ENCODE measurements around the gene KMO.

The KMO gene

DNA sequence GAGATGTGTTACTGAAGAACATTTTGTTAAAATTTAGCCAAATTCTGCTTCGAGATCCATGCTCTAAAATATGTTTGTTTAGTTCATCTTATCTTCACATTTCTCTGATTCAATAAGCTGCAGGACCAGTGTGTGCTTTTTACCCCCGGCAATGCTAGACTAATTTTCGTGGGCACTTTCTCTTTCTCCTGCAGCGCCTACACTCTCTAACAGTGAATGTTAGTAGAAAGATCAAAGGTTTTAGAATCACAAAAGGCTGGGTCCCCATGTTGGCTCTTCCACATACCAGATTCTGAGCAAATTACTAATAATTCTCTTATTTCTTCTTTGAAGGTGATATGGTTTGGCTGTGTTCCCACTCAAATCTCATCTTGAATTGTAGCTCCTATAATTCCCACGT lies 99.5 kb downstream of the KMO start:
- DNase-seq = no peak

DNA sequence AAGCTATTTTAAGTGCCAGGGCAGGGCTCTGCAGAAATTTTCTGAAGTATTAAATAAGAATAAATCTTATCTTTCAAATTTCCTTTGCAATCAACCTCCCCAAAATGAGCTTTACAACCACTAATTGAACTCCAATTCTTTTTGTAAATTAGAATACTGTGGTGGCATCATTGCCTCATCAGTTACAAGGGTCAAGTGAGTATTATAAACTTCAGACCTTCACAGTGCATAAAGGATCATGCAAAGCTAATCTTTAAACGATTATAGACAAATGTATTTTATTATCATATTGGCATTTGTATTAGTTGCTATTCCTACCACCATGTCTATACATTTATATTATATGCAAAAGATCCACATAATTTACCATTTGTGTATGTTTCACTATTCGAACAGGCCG lies 100.8 kb downstream of the KMO start:
- DNase-seq = no peak

DNA sequence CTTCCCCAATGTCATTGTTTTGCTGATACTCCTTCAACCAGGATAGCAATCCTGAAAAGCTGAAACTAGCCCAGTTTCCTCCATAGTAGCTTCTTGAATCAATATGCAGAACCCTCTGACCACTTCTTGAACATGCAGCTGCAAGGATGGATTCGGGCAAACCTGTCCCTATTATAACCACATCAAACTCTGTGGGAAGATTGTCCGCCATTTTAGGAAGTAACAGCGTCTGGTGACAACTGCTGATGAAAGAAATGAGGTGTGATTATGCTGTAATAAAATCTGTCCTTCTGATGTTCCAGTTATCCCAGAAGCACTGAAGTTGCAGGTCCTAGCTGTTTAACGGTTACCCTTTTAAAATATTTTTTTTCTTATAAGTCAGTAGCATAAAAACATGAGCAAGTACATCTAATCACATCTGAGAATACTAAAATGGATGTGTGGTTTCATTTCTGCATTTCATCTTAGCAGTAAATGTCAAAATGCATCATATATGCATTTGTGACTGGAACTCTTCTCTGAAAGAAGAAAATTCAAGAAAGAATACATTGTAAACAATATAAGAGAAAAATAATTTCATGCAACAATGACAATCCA lies 103.5 kb downstream of the KMO start:
- no peak for DNase-seq

DNA sequence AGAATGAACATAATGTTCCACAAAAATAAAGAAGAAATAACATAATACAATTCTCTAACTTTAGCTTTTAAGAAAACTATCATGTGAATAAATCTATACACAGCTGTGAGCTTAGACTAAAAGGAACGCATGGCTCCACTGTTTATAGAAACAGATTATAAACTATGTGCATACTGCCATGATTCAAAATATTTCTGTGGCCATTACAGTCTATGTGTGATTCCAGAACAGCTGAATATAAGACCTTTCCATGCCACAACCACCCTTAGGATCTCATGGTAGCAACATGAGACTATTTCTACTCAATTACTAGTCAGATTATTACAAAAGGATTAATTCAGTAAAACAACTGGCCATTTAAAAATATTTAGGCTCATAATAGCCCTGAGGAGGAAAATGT lies 104.1 kb downstream of the KMO start:
- no peak for DNase-seq

DNA sequence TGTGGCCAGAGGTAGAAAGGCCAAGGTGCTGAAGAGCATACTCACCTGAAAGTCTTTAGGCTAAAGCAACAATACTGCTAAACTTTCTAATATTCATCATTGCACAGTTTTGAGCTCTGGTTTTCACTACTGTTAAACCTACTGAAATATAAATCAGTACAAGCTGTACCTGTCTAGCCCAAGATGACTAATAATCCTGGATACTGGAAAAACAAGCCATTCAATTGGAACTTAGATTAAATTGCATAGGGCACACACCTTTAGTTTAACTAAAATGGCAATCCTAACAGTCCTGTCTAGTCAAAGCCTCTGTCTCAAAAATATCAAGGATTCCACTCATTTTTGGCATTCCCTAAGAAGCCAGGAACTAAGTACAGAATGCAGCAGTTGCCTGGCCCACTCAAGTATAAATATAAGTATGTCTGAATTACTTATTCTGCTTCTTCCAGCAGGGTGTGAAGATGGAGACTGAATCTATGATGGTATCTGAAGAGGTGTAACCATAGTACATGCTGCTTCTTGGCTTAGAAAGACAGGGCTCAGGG lies 104.9 kb downstream of the KMO start:
- DNase-seq = no peak

DNA sequence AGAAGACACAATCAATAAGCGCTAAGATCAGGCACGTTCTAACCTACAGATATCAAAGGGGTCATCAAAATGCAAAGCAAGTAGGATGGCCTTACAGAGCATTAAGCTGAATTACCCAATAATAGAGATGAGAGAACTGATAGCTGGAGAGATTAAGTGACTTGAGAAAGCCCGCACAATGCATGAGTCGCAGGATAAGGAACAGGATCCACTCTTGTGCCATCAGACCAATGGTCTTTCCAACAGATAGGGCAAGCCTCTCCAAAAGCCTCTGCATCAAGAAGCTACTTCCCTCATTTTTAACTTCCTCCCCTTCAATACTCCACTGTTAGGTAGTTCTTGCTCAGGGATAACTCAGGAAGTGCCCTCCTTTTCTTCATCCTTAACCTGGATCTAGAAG lies 105.4 kb downstream of the KMO start:
- DNase-seq = no peak

DNA sequence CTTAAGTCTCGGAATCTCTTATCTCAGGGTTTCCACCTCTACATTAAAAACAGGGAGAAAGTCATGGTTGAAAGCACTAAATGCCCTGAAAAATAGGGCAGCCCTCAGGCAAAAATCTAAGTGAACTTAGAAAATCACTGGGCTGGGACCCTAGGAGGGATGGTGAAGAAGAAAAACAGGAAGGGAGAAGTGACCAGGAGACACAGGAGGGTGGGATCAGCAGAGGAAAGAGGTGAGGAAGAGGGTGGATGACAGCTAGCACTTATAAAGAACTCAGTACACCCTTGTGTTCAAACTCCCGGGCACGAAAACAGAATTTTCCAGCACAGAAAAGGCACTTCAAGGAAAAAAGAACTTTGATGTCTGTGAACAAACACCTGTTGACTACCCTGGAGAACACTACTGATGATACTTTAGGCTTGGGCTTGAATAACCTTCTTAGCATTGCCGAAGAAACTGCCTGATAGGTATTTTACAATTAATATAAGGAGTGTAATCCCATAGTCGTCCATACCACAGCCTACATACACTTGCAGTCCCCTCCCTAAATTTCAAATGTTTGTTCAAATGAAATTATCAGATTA lies 106.0 kb downstream of the KMO start:
- DNase-seq = no peak

DNA sequence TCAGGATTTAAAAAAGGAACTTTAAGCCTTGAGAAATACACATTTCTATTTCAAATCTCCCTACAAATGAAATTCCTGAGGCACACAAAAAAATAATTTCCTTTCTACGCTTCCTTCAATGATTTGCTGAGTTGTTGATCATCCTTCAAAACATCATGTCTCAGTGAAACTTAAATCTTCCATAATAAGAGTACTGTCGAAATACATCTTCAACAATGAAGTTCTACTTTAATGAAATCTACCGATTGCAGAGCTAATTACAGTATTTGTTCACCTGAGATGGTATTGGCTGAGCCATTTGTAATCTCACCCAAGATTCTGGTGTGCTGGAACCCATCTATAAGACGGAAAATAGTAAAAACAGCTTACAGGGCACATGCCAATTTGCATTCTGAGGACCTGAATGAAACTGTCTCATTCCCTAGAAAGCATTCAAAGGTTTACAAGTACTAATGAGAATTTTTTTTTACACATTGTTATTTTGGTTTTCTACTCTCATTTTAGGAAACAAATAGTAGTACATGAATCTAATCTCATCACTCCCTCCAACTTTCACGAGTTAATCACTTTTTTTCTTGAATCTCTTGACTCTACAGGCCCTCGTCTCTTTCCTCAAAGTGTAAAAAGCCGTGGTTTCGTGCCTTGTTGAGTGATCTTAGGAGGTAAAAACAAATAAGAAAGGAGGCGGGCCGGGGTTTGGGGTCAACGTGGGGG lies 106.9 kb downstream of the KMO start:
- DNase-seq = no peak

DNA sequence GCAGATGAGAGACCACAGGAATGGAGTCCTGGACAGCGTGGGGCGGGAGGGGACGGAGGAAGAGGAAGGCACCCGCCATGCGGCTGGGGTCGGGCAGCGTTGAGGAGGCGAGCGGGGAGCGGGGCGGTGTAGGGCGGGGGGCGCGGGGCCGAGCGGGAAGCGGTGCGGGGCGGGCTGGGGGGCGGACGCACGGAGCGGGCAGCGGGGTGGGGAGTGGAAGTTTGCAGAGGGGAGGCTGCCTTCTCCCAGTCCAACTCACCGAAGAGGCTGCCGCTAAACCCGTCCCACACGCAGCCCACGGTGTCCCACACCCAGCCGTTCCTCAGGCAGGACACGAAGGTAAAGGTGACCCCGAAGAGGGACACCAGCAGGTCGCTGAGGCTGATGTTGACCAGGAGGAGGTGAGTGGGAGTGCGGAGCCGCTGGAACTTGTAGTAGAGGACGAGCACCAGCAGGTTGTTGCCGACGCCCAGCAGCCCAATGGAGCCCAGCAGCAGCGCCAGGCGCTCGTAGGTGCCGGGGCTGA lies 107.5 kb downstream of the KMO start:
- peak; percentile 51 for DNase-seq

DNA sequence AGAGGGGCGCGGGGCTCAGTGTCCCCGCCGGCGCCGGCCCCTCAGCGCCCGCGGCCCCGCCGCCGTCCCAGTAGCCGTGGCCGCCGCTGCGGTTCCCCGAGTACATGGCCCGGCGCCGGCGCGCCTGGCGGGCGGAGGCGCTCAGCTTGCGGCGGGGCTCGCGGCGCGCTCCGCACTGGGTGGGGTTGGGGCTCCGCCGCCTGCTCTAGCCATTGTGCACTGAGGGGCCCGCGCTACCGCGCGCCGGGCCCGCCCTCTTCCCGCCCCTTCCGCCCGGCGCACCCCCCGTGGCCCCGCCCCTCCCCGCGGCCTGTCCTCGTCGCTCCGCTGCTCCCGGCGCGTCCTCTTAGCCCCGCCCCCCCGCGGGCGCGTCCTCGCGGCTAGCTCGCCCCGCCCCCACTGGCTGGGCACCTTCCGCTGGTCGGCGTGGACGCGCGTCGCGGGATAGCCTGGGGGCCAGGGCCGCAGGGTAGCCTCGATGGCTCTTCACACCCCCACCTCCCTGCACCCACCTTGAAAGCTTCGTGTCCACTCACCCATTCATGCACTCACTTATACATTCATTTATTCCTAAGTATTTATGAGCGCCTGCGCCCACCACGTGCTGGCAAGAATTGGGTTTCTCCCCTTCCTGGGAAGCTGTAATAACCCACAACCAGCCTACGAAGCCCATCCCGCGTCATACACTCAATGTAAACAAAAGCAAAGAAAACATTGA lies 108.1 kb downstream of the KMO start, which contains the start of the genes CHML and OPN3:
CHML (minus strand) TSS at position 221 of the 718 bp plus-strand sequence. CDS start 4,603 bp downstream, outside the sequence.
OPN3 (minus strand) TSS at position 221 of the 718 bp plus-strand sequence; CDS start at position 106, 115 bp downstream.
- DNase-seq = peak; percentile 89

DNA sequence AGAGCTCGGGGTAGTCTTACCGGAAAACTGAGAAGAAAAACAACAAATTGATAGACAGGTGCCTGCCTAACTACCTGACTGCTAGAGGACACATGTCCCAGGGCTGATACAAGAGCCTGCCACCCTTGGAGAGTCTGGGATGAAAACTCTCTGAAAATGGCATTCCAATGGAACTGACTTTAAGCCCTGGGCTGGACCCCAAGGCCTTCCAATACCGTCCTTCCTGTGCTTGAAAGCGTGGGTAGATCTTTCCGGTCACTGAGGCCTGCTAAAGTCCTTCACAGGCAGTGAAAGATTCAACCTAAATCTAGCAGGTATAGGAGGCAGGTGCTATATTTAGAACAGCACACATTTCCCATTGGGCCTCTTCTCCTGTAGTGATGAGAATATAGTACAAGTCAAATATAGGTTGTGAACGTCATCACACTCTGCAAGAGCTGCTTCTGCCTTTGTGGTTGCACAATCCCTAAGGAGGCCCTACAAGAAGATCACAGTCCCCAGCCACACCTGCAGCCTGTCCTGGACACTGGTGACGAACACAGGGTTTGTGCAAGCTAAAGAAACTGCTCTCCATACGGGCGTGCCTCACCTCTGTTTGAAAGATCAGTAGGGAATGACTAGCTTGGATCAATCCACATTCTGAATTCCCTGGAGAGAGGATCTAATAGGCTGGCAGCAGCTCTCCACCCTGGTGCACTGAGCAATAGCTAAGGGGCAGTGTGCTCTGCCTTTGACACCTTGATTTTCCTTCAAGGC lies 108.9 kb downstream of the KMO start:
- DNase-seq = no peak

DNA sequence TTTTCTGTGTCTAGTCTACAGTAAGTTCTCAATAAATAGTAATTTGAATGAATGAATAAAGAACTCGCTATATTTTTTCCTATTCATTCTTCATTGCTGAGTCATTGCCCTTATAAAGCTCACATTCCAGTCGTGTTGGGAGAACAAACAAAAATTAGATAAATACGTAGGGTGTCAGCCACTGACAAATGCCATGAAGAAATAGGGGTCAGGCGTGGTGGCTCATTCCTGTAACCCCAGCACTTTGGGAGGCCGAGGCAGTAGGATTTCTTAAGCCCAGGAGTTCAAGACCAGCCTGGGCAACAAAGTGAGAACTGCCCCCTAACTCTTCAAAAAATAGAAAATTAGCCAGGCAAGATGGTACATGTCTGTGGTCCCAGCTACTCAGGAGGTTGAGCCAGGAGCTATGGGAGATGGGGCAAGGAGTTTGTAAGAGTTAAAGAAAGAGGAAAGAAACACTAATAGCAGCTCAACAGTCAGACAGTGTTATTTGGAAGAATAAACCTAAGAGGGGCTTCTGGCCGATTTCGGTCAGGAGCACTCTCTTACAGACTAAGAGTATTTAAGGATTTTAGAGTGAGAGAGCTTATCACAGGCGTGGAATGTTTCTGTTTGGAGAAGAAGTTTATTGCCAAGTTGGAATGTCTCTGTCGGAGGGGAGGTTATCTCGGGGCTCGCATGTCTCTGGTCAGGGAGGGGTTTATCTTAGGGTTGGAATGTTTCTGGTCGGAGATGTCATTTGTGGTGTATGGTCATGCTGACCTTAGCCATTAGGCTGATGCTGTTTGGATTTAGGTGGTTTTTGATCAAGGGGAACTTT lies 109.8 kb downstream of the KMO start:
- no peak for DNase-seq

DNA sequence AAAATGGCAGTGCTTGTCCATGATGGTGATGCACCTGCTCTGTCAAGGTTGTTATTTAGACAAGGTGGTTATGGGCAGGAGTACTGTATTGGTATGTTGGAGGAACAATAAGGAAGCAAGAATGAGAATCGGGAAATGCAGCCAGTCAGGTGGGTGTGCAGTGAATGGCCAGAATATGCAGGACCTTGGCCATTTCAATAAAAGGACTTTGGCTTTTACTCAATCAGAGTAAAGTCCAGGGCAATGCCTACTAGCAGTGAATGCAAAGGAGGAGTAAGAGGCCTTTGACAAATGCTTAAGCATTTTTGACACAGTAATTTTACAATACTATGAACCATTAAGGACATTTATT lies 110.4 kb downstream of the KMO start:
- DNase-seq = no peak

DNA sequence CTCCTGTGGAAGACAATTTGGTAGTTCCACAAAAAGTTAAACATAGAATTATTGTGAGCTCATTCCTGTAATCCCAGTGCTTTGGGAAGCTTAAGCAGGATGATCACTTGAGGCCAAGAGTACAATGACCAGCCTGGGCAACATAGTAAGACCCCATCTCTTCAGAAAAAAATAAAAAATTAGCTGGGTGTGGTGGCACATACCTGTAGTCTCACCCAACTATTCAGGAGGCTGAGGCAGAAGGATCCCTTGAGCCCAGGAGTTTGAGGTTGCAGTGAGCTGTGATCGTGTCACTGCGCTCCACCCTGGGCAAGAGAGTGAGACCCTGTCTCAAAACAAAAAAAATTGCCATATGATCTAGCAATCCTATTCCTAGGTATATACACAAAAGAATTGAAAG lies 112.1 kb downstream of the KMO start:
- no peak for DNase-seq

DNA sequence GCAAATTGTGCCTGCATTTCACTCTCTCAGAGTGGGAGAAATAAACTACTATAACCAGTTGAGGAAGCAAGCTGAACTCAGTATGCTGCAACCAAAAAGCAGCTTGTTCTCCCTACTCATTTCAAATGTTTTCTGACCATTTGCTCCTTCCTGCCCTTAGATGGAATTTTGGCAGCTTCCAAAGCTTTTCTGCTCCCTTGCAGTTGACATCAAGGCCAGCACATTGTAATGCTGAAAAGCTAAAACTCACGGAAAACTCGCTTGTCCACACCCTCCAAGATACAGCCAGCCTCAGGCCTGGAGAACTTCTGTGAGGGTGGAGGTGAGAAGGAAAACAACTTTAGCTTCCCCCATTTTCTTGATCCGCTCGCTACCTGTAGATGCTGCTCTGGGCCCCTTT lies 113.0 kb downstream of the KMO start:
- DNase-seq = no peak
